H1 (cell line): ENCODE measurements around the gene GFRAL. TPM values are rescaled to one million over a fixed set of nuclear protein-coding genes. Genes with fewer than 3 reads are reported as not detected.

Experiments
- CTCF ChIA-PET: fragments of 300-600 bp; sonication (Branson Sonifier 250); formaldehyde crosslinking; loops from one replicate; lab custom pipeline; 2021; ENCODE audit not compliant: partially characterized antibody; lab: Charles Lee
- POLR2A ChIA-PET: fragments of 300-600 bp; sonication (Branson Sonifier 250); formaldehyde crosslinking; loops from one replicate; lab custom pipeline; 2021; ENCODE audit warnings: inconsistent platforms; ENCODE audit not compliant: partially characterized antibody; lab: Charles Lee
- DNase-seq, 2 experiments: peaks; one replicate each; pipeline versions ENCODE4 v3.0.0 to v3.0.0-alpha.2; 2010 to 2022; ENCODE audit warnings: low spot score in 2 of 2, low read depth in 1 of 2, mixed read lengths in 1 of 2
- FAIRE-seq: peaks from 2 replicates; lab custom pipeline; 2011; peaks lifted over from hg19 to GRCh38; lab: Jason Lieb, UNC
- H2AFZ ChIP-seq: 2 replicates; pipeline ENCODE4 v1.8.1; 2012; ENCODE audit warnings: low read length, inconsistent platforms
- H2AK5ac ChIP-seq: 2 replicates; pipeline ENCODE4 v1.6.1; 2013; ENCODE audit warnings: low read depth, low read length
- H2BK120ac ChIP-seq: replicated peaks from 2 replicates; pipeline ENCODE3; 2013; ENCODE audit warnings: low read depth, low read length, inconsistent platforms
- H2BK12ac ChIP-seq: 2 replicates; pipeline ENCODE4 v1.6.1; 2013; ENCODE audit warnings: low read depth, low read length
- H2BK15ac ChIP-seq: 2 replicates; pipeline ENCODE4 v1.6.1; 2013; ENCODE audit warnings: low read length
- H2BK20ac ChIP-seq: 2 replicates; pipeline ENCODE4 v1.6.1; 2013; ENCODE audit warnings: low read length
- H2BK5ac ChIP-seq: 2 replicates; pipeline ENCODE4 v1.6.1; 2013; ENCODE audit warnings: low read depth, low read length
- H3K14ac ChIP-seq: 2 replicates; pipeline ENCODE4 v1.6.1; 2013; ENCODE audit warnings: inconsistent platforms; ENCODE audit not compliant: insufficient read length
- H3K18ac ChIP-seq: 2 replicates; pipeline ENCODE4 v1.6.1; 2013; ENCODE audit warnings: low read length; ENCODE audit errors: extremely low read depth
- H3K23ac ChIP-seq: 2 replicates; pipeline ENCODE4 v1.6.1; 2013; ENCODE audit warnings: inconsistent platforms; ENCODE audit not compliant: insufficient read length
- H3K23me2 ChIP-seq: 2 replicates; pipeline ENCODE4 v1.6.1; 2013; ENCODE audit warnings: low read depth, low read length
- H3K27ac ChIP-seq: 2 replicates; pipeline ENCODE4 v1.6.1; 2011; ENCODE audit warnings: low read depth, low read length, inconsistent platforms
- H3K27me3 ChIP-seq, 4 experiments: replicated peaks in 1 of 4; 1 replicate in 1 of 4; 2 replicates in 3 of 4; pipeline versions ENCODE4 v1.6.1 to v1.8.1; 2011 to 2013; ENCODE audit warnings: low read length in 3 of 4, mild to moderate bottlenecking in 3 of 4, inconsistent platforms in 2 of 4, mixed read lengths in 2 of 4, moderate library complexity in 1 of 4; ENCODE audit not compliant: control insufficient read depth in 3 of 4, insufficient read depth in 3 of 4; ENCODE audit errors: extremely low read depth in 1 of 4
- H3K36me3 ChIP-seq, 4 experiments: 2 replicates each; pipeline versions ENCODE4 v1.6.1 to v1.8.1; 2011 to 2013; ENCODE audit warnings: mild to moderate bottlenecking in 4 of 4, low read length in 3 of 4, moderate library complexity in 2 of 4, control low read depth in 1 of 4, inconsistent platforms in 1 of 4; ENCODE audit not compliant: insufficient read depth in 4 of 4, control insufficient read depth in 2 of 4
- H3K4ac ChIP-seq: replicated peaks from 2 replicates; pipeline ENCODE3; 2013; ENCODE audit warnings: low read length, low read depth, mixed read lengths, inconsistent platforms; ENCODE audit not compliant: insufficient read length
- H3K4me1 ChIP-seq, 4 experiments: replicated peaks in 1 of 4; 1 replicate in 1 of 4; 2 replicates in 3 of 4; pipeline versions ENCODE4 v1.6.1 to v1.8.1; 2011 to 2013; ENCODE audit warnings: low read length in 3 of 4, inconsistent platforms in 2 of 4, mixed read lengths in 1 of 4; ENCODE audit not compliant: insufficient read depth in 4 of 4, control insufficient read depth in 3 of 4
- H3K4me2 ChIP-seq, 2 experiments: 2 replicates each; pipeline versions ENCODE4 v1.6.1 to v1.8.1; 2011 to 2013; ENCODE audit warnings: low read depth in 2 of 2, low read length in 2 of 2, control low read depth in 1 of 2, inconsistent platforms in 1 of 2, mild to moderate bottlenecking in 1 of 2; ENCODE audit not compliant: insufficient read depth in 1 of 2
- H3K4me3 ChIP-seq, 4 experiments: fragments of 200-600, 300-600 bp in 1 of 4; sonication (generic), shearing (Covaris generic), sonication (Bioruptor Twin) in 1 of 4; 2 replicates each; pipeline versions ENCODE4 v1.5.1 to v1.8.1; 2011 to 2016; ENCODE audit warnings: low read length in 4 of 4, low read depth in 3 of 4, control low read depth in 2 of 4, inconsistent platforms in 2 of 4, mild to moderate bottlenecking in 2 of 4, mixed read lengths in 1 of 4, moderate library complexity in 1 of 4; ENCODE audit not compliant: insufficient read depth in 2 of 4; ENCODE audit errors: extremely low read depth in 1 of 4
- H3K56ac ChIP-seq: replicated peaks from 2 replicates; pipeline ENCODE3; 2013; ENCODE audit warnings: low read depth, mild to moderate bottlenecking, mixed read lengths, low read length, inconsistent platforms; ENCODE audit not compliant: insufficient read length
- H3K79me1 ChIP-seq: 2 replicates; pipeline ENCODE4 v1.6.1; 2013; ENCODE audit warnings: low read depth, low read length, control low read depth
- H3K79me2 ChIP-seq, 2 experiments: 2 replicates each; pipeline versions ENCODE4 v1.6.1 to v1.8.1; 2012 to 2013; ENCODE audit warnings: low read length in 2 of 2, mild to moderate bottlenecking in 2 of 2, inconsistent platforms in 1 of 2; ENCODE audit not compliant: insufficient read depth in 2 of 2, control insufficient read depth in 1 of 2
- H3K9ac ChIP-seq, 4 experiments: replicated peaks in 1 of 4; 1 replicate in 1 of 4; 2 replicates in 3 of 4; pipeline versions ENCODE4 v1.6.1 to v1.8.1; 2011 to 2013; ENCODE audit warnings: low read depth in 3 of 4, low read length in 3 of 4, control low read depth in 2 of 4, mild to moderate bottlenecking in 2 of 4, moderate library complexity in 2 of 4, inconsistent platforms in 1 of 4; ENCODE audit errors: extremely low read depth in 1 of 4
- H3K9me3 ChIP-seq, 2 experiments: 2 replicates each; pipeline versions ENCODE4 v1.6.1 to v1.8.1; 2012 to 2013; ENCODE audit warnings: mild to moderate bottlenecking in 2 of 2, moderate library complexity in 2 of 2, control low read depth in 1 of 2, inconsistent platforms in 1 of 2, low read depth in 1 of 2, low read length in 1 of 2, mixed read lengths in 1 of 2; ENCODE audit not compliant: insufficient read depth in 2 of 2
- H4K20me1 ChIP-seq, 2 experiments: replicated peaks in 1 of 2; 2 replicates each; pipeline versions ENCODE3 to v1.8.1; 2011 to 2013; ENCODE audit warnings: inconsistent platforms in 2 of 2, low read length in 2 of 2, mild to moderate bottlenecking in 1 of 2; ENCODE audit not compliant: insufficient read depth in 2 of 2, control insufficient read depth in 1 of 2
- H4K5ac ChIP-seq: 2 replicates; pipeline ENCODE4 v1.6.1; 2013; ENCODE audit warnings: low read length, low read depth, mixed read lengths, inconsistent platforms; ENCODE audit not compliant: insufficient read length
- H4K8ac ChIP-seq: 2 replicates; pipeline ENCODE4 v1.8.0; 2013; ENCODE audit warnings: mild to moderate bottlenecking, moderate library complexity, low read length, inconsistent platforms; ENCODE audit not compliant: insufficient read depth; ENCODE audit errors: extremely low read depth
- H4K91ac ChIP-seq: replicated peaks from 2 replicates; pipeline ENCODE3; 2013; ENCODE audit warnings: low read length, mixed read lengths, inconsistent platforms; ENCODE audit not compliant: insufficient read length
- ATF2 ChIP-seq: IDR thresholded peaks from 2 replicates; pipeline ENCODE4 v1.6.1; 2012; ENCODE audit warnings: low read length, inconsistent platforms
- CBX5 ChIP-seq: fragments of 300-800, 300-1000 bp; sonication (generic); IDR thresholded peaks from 2 replicates; pipeline ENCODE4 v1.7.1; 2016; ENCODE audit warnings: antibody characterized with exemption, low read length, low read depth
- CEBPB ChIP-seq: IDR thresholded peaks from 2 replicates; pipeline ENCODE4 v1.6.1; 2012; ENCODE audit warnings: low read depth, low read length
- CREB1 ChIP-seq: IDR thresholded peaks from 2 replicates; pipeline ENCODE4 v1.6.1; 2012; ENCODE audit warnings: inconsistent platforms
- EGR1 ChIP-seq: IDR thresholded peaks from 2 replicates; pipeline ENCODE4 v1.6.1; 2011; ENCODE audit warnings: low read depth, low read length, borderline replicate concordance
- JUND ChIP-seq: IDR thresholded peaks from 2 replicates; pipeline ENCODE4 v1.6.1; 2011; ENCODE audit warnings: mild to moderate bottlenecking, improper control_type of control experiment, low read length
- NRF1 ChIP-seq: IDR thresholded peaks from 2 replicates; pipeline ENCODE4 v1.6.1; 2011; ENCODE audit warnings: mild to moderate bottlenecking, low read depth, low read length, improper control_type of control experiment
- POU5F1 ChIP-seq: IDR thresholded peaks from 2 replicates; pipeline ENCODE4 v1.6.1; 2011; ENCODE audit warnings: low read depth, mild to moderate bottlenecking, low read length, moderate library complexity
- RFX5 ChIP-seq: IDR thresholded peaks from 2 replicates; pipeline ENCODE4 v1.6.1; 2011; ENCODE audit warnings: low read depth, low read length, improper control_type of control experiment, borderline replicate concordance
- SRF ChIP-seq: IDR thresholded peaks from 2 replicates; pipeline ENCODE4 v1.6.1; 2011; ENCODE audit warnings: mild to moderate bottlenecking, low read depth, low read length, moderate library complexity
- WGBS, 2 experiments: shearing (Covaris generic) in 1 of 2; methylation state at CpG; one replicate each; pipeline versions ENCODE4 v1.1.6 to v1.1.7; 2013 to 2015; ENCODE audit warnings: low lambda C conversion rate in 2 of 2, mixed read lengths in 2 of 2, inconsistent platforms in 1 of 2, low coverage in 1 of 2, missing lambda C conversion rate in 1 of 2; ENCODE audit not compliant: insufficient replicate concordance in 2 of 2, insufficient coverage in 1 of 2, insufficient read length in 1 of 2; ENCODE audit errors: extremely low coverage in 1 of 2, missing lambda C conversion rate in 1 of 2; 5-methylcytosine and 5-hydroxymethylcytosine counted together
- polyA plus RNA-seq, 7 experiments: library from polyadenylated mRNA; depleted of rRNA in 3 of 7; stranded (reverse) in 5 of 7; unstranded in 2 of 7; fragments of >200 nt in 5 of 7; fragments of 200-250 nt in 2 of 7; gene quantifications; 1 replicate in 5 of 7; 2 replicates in 1 of 7; 4 replicates in 1 of 7; pipeline versions ENCODE4 v1.2.1 to v1.2.3, GENCODE V29; 2011 to 2013; ENCODE audit warnings: missing spikeins in 2 of 7, mixed read lengths in 2 of 7
- total RNA-seq: library from RNA; stranded (reverse); fragmentation: NEBNext Ultra II Directional; extraction: Animal tissue kit (Norgen Biotek cat#: 25700); gene quantifications from 2 replicates; pipeline ENCODE4 v1.2.1, GENCODE V29; 2021
- TF ChIP-seq, protein P1 (sequence below): IDR thresholded peaks from 2 replicates; pipeline ENCODE4 v1.6.1; 2011; ENCODE audit warnings: low read depth, mild to moderate bottlenecking, low read length; ENCODE audit not compliant: insufficient read depth

The GFRAL gene
- total and polyA plus RNA-seq, 2 of the 8 experiments (the other 6 are each of a cell fraction or from before 2014, with no cell fraction given): not detected

DNA sequence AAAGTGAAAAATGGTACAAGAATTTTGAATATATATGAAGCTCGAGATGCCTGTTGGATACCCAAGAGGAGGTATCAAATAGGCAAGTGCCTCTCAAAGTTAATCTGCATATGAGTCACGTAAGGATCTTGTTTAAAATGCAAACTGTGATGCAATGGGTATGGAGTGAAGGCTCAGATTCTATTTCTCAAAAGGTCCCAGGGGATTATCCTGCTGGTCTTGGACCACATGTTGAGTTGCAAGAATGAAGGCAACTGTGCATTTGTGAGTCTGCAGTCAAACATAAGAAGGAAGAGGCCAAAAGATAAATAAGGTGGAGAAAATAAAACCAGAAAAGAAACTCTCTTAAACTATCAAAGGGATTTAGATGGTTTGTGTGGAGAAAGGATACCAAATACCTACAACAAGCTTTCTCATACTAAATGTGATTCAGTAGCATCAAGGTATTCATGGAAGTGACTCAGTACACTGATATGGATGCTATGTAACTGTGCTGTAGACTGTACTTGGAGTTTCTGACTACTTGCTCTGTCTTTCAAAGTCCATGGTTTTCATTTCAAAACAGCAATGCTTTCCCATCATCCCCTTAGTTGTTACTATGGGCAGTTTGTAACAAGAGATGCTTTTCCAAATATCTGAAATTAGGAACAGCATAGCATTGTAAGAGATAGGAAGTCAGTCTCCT, 106.3 kb downstream of the GFRAL start:
- no peak overlapping the region for H4K8ac ChIP-seq
- H3K79me1 ChIP-seq: no peaks in the 10 kb centered on the region
- H3K4ac ChIP-seq: no peak overlapping the region
- POLR2A ChIA-PET: no interaction called here
- H2AFZ ChIP-seq: no peak overlapping the region; the same call in 1 of the 2 replicates
- H3K9me3 ChIP-seq: no peaks in the 10 kb centered on the region
- H2AK5ac ChIP-seq: no peak overlapping the region
- 42% methylated on average over 2 of the region's 2 CpGs; no CpG with 5 or more reads in 1 of the 2 experiments for WGBS, 2 experiments
- H3K23ac ChIP-seq: no peak overlapping the region
- no peak overlapping the region; a peak in 1 of 4 replicates for H3K4me2 ChIP-seq
- no peak overlapping the region for H3K4me3 ChIP-seq
- H3K79me2 ChIP-seq: no peaks in the 10 kb centered on the region
- no peak overlapping the region for H4K5ac ChIP-seq
- H3K27ac ChIP-seq: no peak overlapping the region
- no peak overlapping the region for H2BK15ac ChIP-seq
- no peak overlapping the region for H2BK5ac ChIP-seq
- H3K14ac ChIP-seq: no peak overlapping the region
- H3K9ac ChIP-seq: no peak overlapping the region
- H3K18ac ChIP-seq: no peak overlapping the region
- no peaks in the 10 kb centered on the region for H3K23me2 ChIP-seq
- H3K36me3 ChIP-seq: no peaks in the 10 kb centered on the region
- no peak for FAIRE-seq
- no peaks in the 10 kb centered on the region for H4K20me1 ChIP-seq
- CTCF ChIA-PET: interaction anchor here (0.6 to 2.4 kb wide), 2 partner anchors 11 to 185 kb away, joined by 3 to 11 read pairs; no protein-coding TSS in a partner anchor
- H2BK120ac ChIP-seq: no peak overlapping the region
- peaks cover 0 to 7% (median 0%) of the 10 kb centered on the region in 4 experiments; a peak in 3 of 7 replicates for H3K4me1 ChIP-seq
- no peak overlapping the region for H2BK20ac ChIP-seq
- no peaks in the 10 kb centered on the region for H3K27me3 ChIP-seq
- no peak overlapping the region for H3K56ac ChIP-seq
- H2BK12ac ChIP-seq: no peak overlapping the region
- DNase-seq: no peak
- H4K91ac ChIP-seq: no peak overlapping the region
- TF ChIP-seq CREB1: no peak
- no peak for TF ChIP-seq SRF
- TF ChIP-seq, protein P1, sequence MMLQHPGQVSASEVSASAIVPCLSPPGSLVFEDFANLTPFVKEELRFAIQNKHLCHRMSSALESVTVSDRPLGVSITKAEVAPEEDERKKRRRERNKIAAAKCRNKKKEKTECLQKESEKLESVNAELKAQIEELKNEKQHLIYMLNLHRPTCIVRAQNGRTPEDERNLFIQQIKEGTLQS: no peak
- no peak for TF ChIP-seq RFX5
- no peak for TF ChIP-seq ATF2
- TF ChIP-seq CBX5: no peak
- no peak for TF ChIP-seq EGR1
- TF ChIP-seq JUND: peak; percentile 56; the same call in 1 of the 2 replicates
- peak; percentile 84 for TF ChIP-seq CEBPB
- TF ChIP-seq NRF1: no peak
- TF ChIP-seq POU5F1: no peak
